K562 (cell line): Measurements from ENCODE around the gene EPS8L1. TPM values are rescaled to one million over a fixed set of nuclear protein-coding genes. Genes with fewer than 3 reads are reported as not detected.

Experiments
- ATF7 ChIP-seq: fragments of 450-650 bp; IDR thresholded peaks from 2 replicates; pipeline ENCODE4 v1.7.1; 2014; ENCODE audit warnings: mild to moderate bottlenecking, moderate library complexity
- BACH1 ChIP-seq: fragments of 200-800 bp; sonication (Bioruptor generic); IDR thresholded peaks from 2 replicates; pipeline ENCODE4 v1.6.1; 2016; ENCODE audit warnings: missing genetic modification characterization, missing compliant biosample characterization
- BRCA1 ChIP-seq, 2 experiments: fragments of 450-650 bp in 1 of 2; sonication (generic) in 1 of 2; formaldehyde crosslinking in 1 of 2; IDR thresholded peaks; 2 replicates each; pipeline versions ENCODE4 v1.5.0 to v1.6.1; 2017 to 2020; ENCODE audit warnings: mild to moderate bottlenecking in 1 of 2, missing genetic modification reagents in 1 of 2
- CTCF ChIP-seq, 3 experiments: IDR thresholded peaks in 2 of 3; conservative IDR thresholded peaks in 1 of 3; 2 replicates each; pipeline ENCODE4 v1.5.1; 2011 to 2012; ENCODE audit warnings: low read length in 3 of 3, mild to moderate bottlenecking in 3 of 3, control low read depth in 2 of 3, improper control_type of control experiment in 1 of 3, inconsistent platforms in 1 of 3, low read depth in 1 of 3, mixed read lengths in 1 of 3, moderate library complexity in 1 of 3; ENCODE audit not compliant: insufficient read depth in 2 of 3
- ELF2 ChIP-seq: fragments of 250-450 bp; sonication (Bioruptor Pico); IDR thresholded peaks from 2 replicates; pipeline ENCODE4 v1.5.0; 2021; ENCODE audit warnings: mild to moderate bottlenecking
- ESRRB ChIP-seq: fragments of 250-450 bp; sonication (Bioruptor Pico); IDR thresholded peaks from 2 replicates; pipeline ENCODE4 v1.5.0; 2020; ENCODE audit warnings: mild to moderate bottlenecking, moderate library complexity, borderline replicate concordance
- FOXA1 ChIP-seq: fragments of 450-650 bp; IDR thresholded peaks from 2 replicates; pipeline ENCODE4 v1.6.1; 2016; ENCODE audit warnings: mild to moderate bottlenecking, borderline replicate concordance
- FOXJ2 ChIP-seq: fragments of 200-800 bp; sonication (Bioruptor generic); IDR thresholded peaks from 2 replicates; pipeline ENCODE4 v1.6.1; 2016; ENCODE audit warnings: missing genetic modification characterization, missing compliant biosample characterization
- LEF1 ChIP-seq: fragments of 450-650 bp; IDR thresholded peaks from 2 replicates; pipeline ENCODE4 v1.6.1; 2016; ENCODE audit warnings: mild to moderate bottlenecking
- MTA1 ChIP-seq: fragments of 450-650 bp; IDR thresholded peaks from 2 replicates; pipeline ENCODE4 v1.6.1; 2017; ENCODE audit warnings: borderline replicate concordance
- NCOA1 ChIP-seq: fragments of 450-650 bp; IDR thresholded peaks from 2 replicates; pipeline ENCODE4 v1.6.1; 2016; ENCODE audit warnings: low read depth
- SMARCC2 ChIP-seq: fragments of 450-650 bp; IDR thresholded peaks from 2 replicates; pipeline ENCODE4 v1.6.1; 2017; ENCODE audit warnings: antibody characterized with exemption, moderate library complexity, mild to moderate bottlenecking, low read depth
- TAF9B ChIP-seq: fragments of 450-650 bp; IDR thresholded peaks from 2 replicates; pipeline ENCODE4 v1.6.1; 2018; ENCODE audit warnings: mild to moderate bottlenecking; ENCODE audit not compliant: partially characterized antibody
- TAL1 ChIP-seq: fragments of 450-650 bp; IDR thresholded peaks from 2 replicates; pipeline ENCODE4 v1.6.1; 2016; ENCODE audit warnings: mild to moderate bottlenecking
- TFAP4 ChIP-seq: sonication (generic); formaldehyde crosslinking; IDR thresholded peaks from 2 replicates; pipeline ENCODE4 v1.8.0; 2022; ENCODE audit warnings: missing genetic modification reagents, mild to moderate bottlenecking, moderate library complexity, borderline replicate concordance
- ZNF174 ChIP-seq: fragments of 250-450 bp; sonication (Bioruptor Pico); IDR thresholded peaks from 2 replicates; pipeline ENCODE4 v1.4.0; 2020; ENCODE audit warnings: mild to moderate bottlenecking
- ZNF449 ChIP-seq: fragments of 250-450 bp; sonication (Bioruptor Pico); IDR thresholded peaks from 2 replicates; pipeline ENCODE4 v1.8.0; 2022; ENCODE audit warnings: moderate library complexity, mild to moderate bottlenecking, inconsistent platforms
- ZNF518B ChIP-seq: fragments of 250-450 bp; sonication (Bioruptor Pico); IDR thresholded peaks from 2 replicates; pipeline ENCODE4 v1.5.0; 2021; ENCODE audit warnings: mild to moderate bottlenecking, moderate library complexity
- ZNF780A ChIP-seq: fragments of 250-450 bp; sonication (Bioruptor Pico); IDR thresholded peaks from 2 replicates; pipeline ENCODE4 v1.5.0; 2021; ENCODE audit warnings: mild to moderate bottlenecking
- polyA plus RNA-seq, 8 experiments: library from polyadenylated mRNA; depleted of rRNA in 4 of 8; stranded (reverse) in 5 of 8; unstranded in 3 of 8; fragments of >200 nt; fragmentation: Nextera tagmentation in 2 of 8; fragmentation: Illumina TruSeq in 1 of 8; extraction: Ambion mirVana in 2 of 8; extraction: Trizol in 1 of 8; gene quantifications; 2 replicates each; pipeline versions ENCODE4 v1.2.1 to v1.2.3, GENCODE V29; 2011 to 2014; ENCODE audit warnings: inconsistent platforms in 1 of 8, missing spikeins in 1 of 8
- total RNA-seq, 7 experiments: library from RNA; depleted of rRNA in 6 of 7; stranded (reverse); fragments of >200 nt in 6 of 7; fragmentation: Illumina TruSeq in 2 of 7; extraction: Trizol in 2 of 7; gene quantifications; 2 replicates each; pipeline versions ENCODE4 v1.2.1 to v1.2.3, GENCODE V29; 2011 to 2021; ENCODE audit warnings: low replicate concordance in 1 of 7

Gene EPS8L1
- total and polyA plus RNA-seq, 9 of the 15 experiments (the other 6 are each of a cell fraction or from before 2014, with no cell fraction given), result 0.35 to 22.1 (median 11.9) TPM

GRCh38 chr19:55080121-55080967, 4.7 kb downstream of the EPS8L1 start (continued):
- TF ChIP-seq TAF9B (no peak), ZNF449 (no peak), ZNF174 (CRISPR knock-in tag) (no peak), BRCA1 (IDR thresholded peaks at IDR 0.05) (no peak), BRCA1 (CRISPR knock-in tag; IDR thresholded peaks at IDR 0.05) (no peak; the same call in 1 of the 2 replicates), ELF2 (CRISPR knock-in tag) (peak; percentile 70), ZNF518B (CRISPR knock-in tag) (no peak), ESRRB (no peak), SMARCC2 (no peak), MTA1 (no peak), ATF7 (no peak; the same call in 1 of the 2 replicates), NCOA1 (peak; percentile 46; the same call in 1 of the 2 replicates), FOXA1 (no peak), ZNF780A (CRISPR knock-in tag) (no peak), BACH1 (tag) (no peak), TFAP4 (CRISPR knock-in tag) (peak; percentile 62; the same call in 1 of the 2 replicates), FOXJ2 (tag) (no peak), TAL1 (0 out of 2 replicates have a peak, but pooled peaks have one; percentile 4), LEF1 (0 out of 2 replicates have a peak, but pooled peaks have one; percentile 30), CTCF (IDR thresholded peaks at IDR 0.05 in 2 of 3, conservative IDR thresholded peaks at IDR 0.05 in 1 of 3; ENCODE audit: insufficient read depth in 2 of 3, low read depth in 1 of 3, low read length in 3 of 3) (peak in 1 of 3 experiments; percentile 12; a peak in 1 of 6 replicates)
